ENCODE results near the gene DLGAP1. TPM values are rescaled to one million over a fixed set of nuclear protein-coding genes. Genes with fewer than 3 reads are reported as not detected.

The DLGAP1 gene
- total and polyA plus RNA-seq, 2 donors (not counting 1 experiment from before 2014, with no cell fraction given), result 0.07 to 0.61 TPM

DNA sequence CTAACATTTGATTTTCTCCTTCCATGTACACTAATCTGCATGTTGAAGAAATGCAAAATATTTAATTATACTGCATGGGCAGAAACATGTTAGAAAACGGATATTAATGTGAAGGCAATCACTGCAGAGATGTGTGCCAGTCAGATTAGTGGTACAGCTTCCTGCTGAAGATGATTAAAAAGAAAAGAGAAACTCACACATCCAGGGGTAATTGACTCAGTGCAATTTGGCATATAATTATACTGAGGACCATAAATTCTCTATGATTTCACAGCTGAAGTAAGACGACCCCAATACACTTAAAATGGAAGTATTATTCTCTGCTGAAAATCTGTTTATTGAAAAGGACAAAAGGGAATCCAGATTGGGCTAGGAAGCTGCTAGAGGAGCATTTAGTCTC lies 761.7 kb downstream of the DLGAP1 start:
- peaks cover 12% of the 10 kb centered on the region for H3K27me3 Mint-ChIP-seq
- DNase-seq, result no peak
- Histone ChIP-seq H3K4me1 (ENCODE audit: control insufficient read depth in 2 of 2, insufficient read depth in 2 of 2, low read length in 2 of 2) (no peaks in the 10 kb centered on the region), H3K36me3 (replicated peaks in 1 of 2; ENCODE audit: control extremely low read depth in 1 of 2, control insufficient read depth in 1 of 2, extremely low read depth in 1 of 2, insufficient read depth in 2 of 2, low read length in 1 of 2) (no peaks in the 10 kb centered on the region), H4K20me1 (ENCODE audit: control insufficient read depth, insufficient read depth, low read length, poor library complexity, severe bottlenecking) (no peaks in the 10 kb centered on the region), H2AFZ (ENCODE audit: insufficient read depth, low read depth, low read length, poor library complexity, severe bottlenecking) (no peak overlapping the region), H3K9ac (ENCODE audit: low read length) (no peak overlapping the region), H3K4me2 (replicated peaks; ENCODE audit: low read depth, low read length, poor library complexity, severe bottlenecking) (no peak overlapping the region), H3K27ac (ENCODE audit: low read length in 2 of 2) (no peak overlapping the region), H3K27me3 (replicated peaks in 1 of 4; ENCODE audit: control extremely low read depth in 1 of 4, control insufficient read depth in 3 of 4, insufficient read depth in 4 of 4, low read length in 3 of 4) (no peaks in the 10 kb centered on the region), H3K4me3 (ENCODE audit: control extremely low read depth in 1 of 5, extremely low read depth in 1 of 5, insufficient read depth in 1 of 5, low read depth in 2 of 5, low read length in 4 of 5) (no peak overlapping the region), H3K79me2 (ENCODE audit: control insufficient read depth, insufficient read depth, low read length) (no peaks in the 10 kb centered on the region), H3K9me3 (ENCODE audit: control extremely low read depth in 1 of 3, control insufficient read depth in 2 of 3, insufficient read depth in 1 of 3, low read length in 2 of 3) (no peaks in the 10 kb centered on the region)
- no CpG with 5 or more reads among the region's 2 CpGs for WGBS (ENCODE audit: insufficient coverage)
- ChIA-PET POLR2A (no interaction called here), CTCF (interaction anchor here (2.4 kb wide), 1 partner anchor 27 kb away, joined by 10 read pairs; no protein-coding TSS in a partner anchor)
- no peak overlapping the region for H3K4me3 Mint-ChIP-seq
- no peaks in the 10 kb centered on the region for H3K9me3 Mint-ChIP-seq (ENCODE audit: insufficient read depth)
- ATAC-seq (ENCODE audit: low read depth), result no peak
- no peaks in the 10 kb centered on the region for H3K4me1 Mint-ChIP-seq
- intact Hi-C loops (cut with micrococcal nuclease), result no loop called here
- H3K27ac Mint-ChIP-seq, result no peak overlapping the region
- TF ChIP-seq EZH2 (IDR thresholded peaks at IDR 0.05; ENCODE audit: borderline replicate concordance, insufficient read depth, low read depth, low read length, poor library complexity, severe bottlenecking), result no peak
- no peak for TF ChIP-seq CTCF (IDR thresholded peaks at IDR 0.05)

GRCh38 chr18:3692691-3693090 lies 762.4 kb downstream of the DLGAP1 start:
- WGBS (ENCODE audit: insufficient coverage), result 93% methylated on average over 2 of the region's 2 CpGs
- Histone ChIP-seq H3K79me2 (ENCODE audit: control insufficient read depth, insufficient read depth, low read length) (no peaks in the 10 kb centered on the region), H2AFZ (ENCODE audit: insufficient read depth, low read depth, low read length, poor library complexity, severe bottlenecking) (no peak overlapping the region), H3K36me3 (replicated peaks in 1 of 2; ENCODE audit: control extremely low read depth in 1 of 2, control insufficient read depth in 1 of 2, extremely low read depth in 1 of 2, insufficient read depth in 2 of 2, low read length in 1 of 2) (no peaks in the 10 kb centered on the region), H3K4me2 (replicated peaks; ENCODE audit: low read depth, low read length, poor library complexity, severe bottlenecking) (no peak overlapping the region), H3K9me3 (ENCODE audit: control extremely low read depth in 1 of 3, control insufficient read depth in 2 of 3, insufficient read depth in 1 of 3, low read length in 2 of 3) (no peaks in the 10 kb centered on the region), H3K27me3 (replicated peaks in 1 of 4; ENCODE audit: control extremely low read depth in 1 of 4, control insufficient read depth in 3 of 4, insufficient read depth in 4 of 4, low read length in 3 of 4) (no peaks in the 10 kb centered on the region), H3K27ac (ENCODE audit: low read length in 2 of 2) (no peak overlapping the region), H4K20me1 (ENCODE audit: control insufficient read depth, insufficient read depth, low read length, poor library complexity, severe bottlenecking) (no peaks in the 10 kb centered on the region), H3K4me3 (ENCODE audit: control extremely low read depth in 1 of 5, extremely low read depth in 1 of 5, insufficient read depth in 1 of 5, low read depth in 2 of 5, low read length in 4 of 5) (no peak overlapping the region), H3K9ac (ENCODE audit: low read length) (no peak overlapping the region), H3K4me1 (ENCODE audit: control insufficient read depth in 2 of 2, insufficient read depth in 2 of 2, low read length in 2 of 2) (no peaks in the 10 kb centered on the region)
- peaks cover 11% of the 10 kb centered on the region for H3K27me3 Mint-ChIP-seq
- ChIA-PET POLR2A (interaction anchor here (0.6 kb wide), 1 partner anchor 243 kb away, joined by 4 read pairs; no protein-coding TSS in a partner anchor), CTCF (interaction anchor here (2.4 kb wide), 1 partner anchor 26 kb away, joined by 10 read pairs; no protein-coding TSS in a partner anchor)
- H3K4me3 Mint-ChIP-seq, result no peak overlapping the region
- no peak for TF ChIP-seq CTCF (IDR thresholded peaks at IDR 0.05)
- no peak for TF ChIP-seq EZH2 (IDR thresholded peaks at IDR 0.05; ENCODE audit: borderline replicate concordance, insufficient read depth, low read depth, low read length, poor library complexity, severe bottlenecking)
- no peak overlapping the region for H3K27ac Mint-ChIP-seq
- intact Hi-C loops (cut with micrococcal nuclease), result no loop called here
- no peaks in the 10 kb centered on the region for H3K4me1 Mint-ChIP-seq
- no peaks in the 10 kb centered on the region for H3K9me3 Mint-ChIP-seq (ENCODE audit: insufficient read depth)
- no peak for DNase-seq
- no peak for ATAC-seq (ENCODE audit: low read depth)
